K562 (cell line): ENCODE data around the gene AHR. TPM values are rescaled to one million over a fixed set of nuclear protein-coding genes. Genes with fewer than 3 reads are reported as not detected.

Source experiments
- ATAC-seq: fragments of 200-7000 bp; cut with Tn5 transposase; 3 replicates; pipeline ENCODE4 v1.9.1; 2020; ENCODE audit warnings: moderate library complexity
- Bru-seq: library from RNA; stranded (reverse); fragments of 400-500 nt; gene quantifications from one replicate; lab custom pipeline; 2021; lab: Mats Ljungman, UMichigan
- BruChase-seq, 2 experiments: library from RNA; stranded (reverse); fragments of 400-500 nt; gene quantifications; one replicate each; lab custom pipeline; 2021; lab: Mats Ljungman, UMichigan
- BruUV-seq: library from RNA; stranded (reverse); fragments of 400-500 nt; replicated peaks from 2 replicates; lab custom pipeline; 2021; lab: Mats Ljungman, UMichigan
- CTCF ChIA-PET: fragments of 300-600 bp; formaldehyde crosslinking; extraction: SDS; loops from one replicate; lab custom pipeline; 2021; ENCODE audit warnings: low intra/inter-chr PET ratio; lab: Yijun Ruan, JAX
- POLR2A ChIA-PET: fragments of 300-600, 350-650 bp; sonication (Branson Sonifier 250); formaldehyde crosslinking; extraction: SDS; loops from one replicate; lab custom pipeline; 2021; ENCODE audit warnings: antibody characterized with exemption, inconsistent platforms; lab: Yijun Ruan, JAX
- DNase-seq, 4 experiments: peaks; one replicate each; pipeline versions ENCODE4 v3.0.0 to v3.0.0-alpha.2; 2011 to 2018; ENCODE audit warnings: low spot score in 3 of 4, mixed read lengths in 3 of 4; ENCODE audit errors: extremely low read depth in 1 of 4
- FAIRE-seq: peaks from 2 replicates; lab custom pipeline; 2011; peaks lifted over from hg19 to GRCh38; lab: Jason Lieb, UNC
- H2AFZ ChIP-seq: 2 replicates; pipeline ENCODE4 v1.6.0; 2011; ENCODE audit warnings: low read depth, low read length, control low read depth, inconsistent platforms
- H3K27ac ChIP-seq: fragments of 200-600 bp; 3 replicates; pipeline ENCODE4 v1.8.0; 2011; ENCODE audit warnings: low read depth, mild to moderate bottlenecking, control low read depth, inconsistent platforms, low read length, moderate library complexity, mixed read lengths; ENCODE audit errors: extremely low read depth
- H3K27me3 ChIP-seq, 2 experiments: fragments of 300-600 bp in 1 of 2; 2 replicates in 1 of 2; 3 replicates in 1 of 2; pipeline versions ENCODE4 v1.6.0 to v1.8.0; 2011; ENCODE audit warnings: inconsistent platforms in 2 of 2, low read length in 2 of 2, mild to moderate bottlenecking in 1 of 2, mixed read lengths in 1 of 2, moderate library complexity in 1 of 2; ENCODE audit not compliant: control insufficient read depth in 2 of 2, insufficient read depth in 2 of 2
- H3K36me3 ChIP-seq: fragments of 300-600 bp; 3 replicates; pipeline ENCODE4 v1.8.0; 2011; ENCODE audit warnings: mild to moderate bottlenecking, low read length, inconsistent platforms; ENCODE audit not compliant: control insufficient read depth, insufficient read depth
- H3K4me1 ChIP-seq, 2 experiments: fragments of 200-600 bp in 1 of 2; replicated peaks in 1 of 2; 2 replicates in 1 of 2; 3 replicates in 1 of 2; pipeline versions ENCODE4 v1.5.1 to v1.8.0; 2011; ENCODE audit warnings: inconsistent platforms in 2 of 2, low read length in 2 of 2, mild to moderate bottlenecking in 1 of 2, mixed read lengths in 1 of 2, moderate library complexity in 1 of 2; ENCODE audit not compliant: control insufficient read depth in 2 of 2, insufficient read depth in 2 of 2
- H3K4me2 ChIP-seq: 2 replicates; pipeline ENCODE4 v1.6.1; 2011; ENCODE audit warnings: low read length, control low read depth, inconsistent platforms, mixed read lengths; ENCODE audit not compliant: insufficient read depth
- H3K4me3 ChIP-seq: fragments of 200-600 bp; sonication (generic), shearing (Covaris generic); 2 replicates; pipeline ENCODE4 v1.5.1; 2016; ENCODE audit warnings: control low read depth, inconsistent platforms
- H3K79me2 ChIP-seq: fragments of 200-600 bp; 3 replicates; pipeline ENCODE4 v1.8.0; 2011; ENCODE audit warnings: low read length, inconsistent platforms; ENCODE audit not compliant: control insufficient read depth, insufficient read depth
- H3K9ac ChIP-seq, 2 experiments: 2 replicates each; pipeline versions ENCODE4 v1.6.0 to v1.6.1; 2011; ENCODE audit warnings: low read depth in 2 of 2, low read length in 2 of 2, control low read depth in 1 of 2, inconsistent platforms in 1 of 2, mild to moderate bottlenecking in 1 of 2, mixed read lengths in 1 of 2; ENCODE audit not compliant: insufficient read depth in 1 of 2
- H3K9me1 ChIP-seq: one replicate; pipeline ENCODE4 v1.6.0; 2011; ENCODE audit warnings: inconsistent platforms, mild to moderate bottlenecking, low read length, moderate library complexity; ENCODE audit not compliant: control insufficient read depth, insufficient read depth
- H3K9me3 ChIP-seq: replicated peaks from 2 replicates; pipeline ENCODE4 v1.5.1; 2011; ENCODE audit warnings: low read depth, low read length, inconsistent platforms; ENCODE audit not compliant: control insufficient read depth, insufficient read depth
- H4K20me1 ChIP-seq: replicated peaks from 2 replicates; pipeline ENCODE4 v1.6.1; 2011; ENCODE audit warnings: low read length, inconsistent platforms, mixed read lengths; ENCODE audit not compliant: control insufficient read depth, insufficient read depth
- HMG20B ChIP-seq: fragments of 250-450 bp; sonication (Bioruptor Pico); IDR thresholded peaks from 2 replicates; pipeline ENCODE4 v1.5.0; 2021; ENCODE audit warnings: mild to moderate bottlenecking
- ILF3 ChIP-seq: fragments of 450-650 bp; IDR thresholded peaks from 2 replicates; pipeline ENCODE4 v1.6.1; 2018; ENCODE audit warnings: antibody characterized with exemption, mild to moderate bottlenecking, moderate library complexity, borderline replicate concordance
- MYBL2 ChIP-seq, 2 experiments: fragments of 450-650 bp in 1 of 2; sonication (generic) in 1 of 2; formaldehyde crosslinking in 1 of 2; IDR thresholded peaks; 2 replicates each; pipeline versions ENCODE4 v1.6.1 to v1.8.1; 2017 to 2022; ENCODE audit warnings: borderline replicate concordance in 1 of 2, inconsistent platforms in 1 of 2, low read depth in 1 of 2, mild to moderate bottlenecking in 1 of 2, missing genetic modification reagents in 1 of 2, moderate library complexity in 1 of 2
- NEUROD1 ChIP-seq: fragments of 150-350 bp; IDR thresholded peaks from 2 replicates; pipeline ENCODE4 v1.6.1; 2014; ENCODE audit warnings: borderline replicate concordance, low read length, low read depth; ENCODE audit not compliant: partially characterized antibody
- YY1 ChIP-seq, 3 experiments: IDR thresholded peaks; 2 replicates each; pipeline ENCODE4 v1.6.1; 2011; ENCODE audit warnings: low read length in 2 of 3, mild to moderate bottlenecking in 2 of 3, moderate library complexity in 2 of 3, borderline replicate concordance in 1 of 3, control low read depth in 1 of 3, low read depth in 1 of 3; ENCODE audit not compliant: insufficient read depth in 3 of 3, insufficient replicate concordance in 2 of 3, control insufficient read depth in 1 of 3, insufficient read length in 1 of 3; ENCODE audit errors: extremely low read depth in 1 of 3
- ZNF239 ChIP-seq: fragments of 250-450 bp; sonication (Bioruptor Pico); IDR thresholded peaks from 2 replicates; pipeline ENCODE4 v1.4.0; 2020; ENCODE audit warnings: mild to moderate bottlenecking
- ZNF707 ChIP-seq: fragments of 250-450 bp; sonication (Bioruptor Pico); conservative IDR thresholded peaks from 2 replicates; pipeline ENCODE4 v1.8.0; 2022; ENCODE audit warnings: inconsistent platforms, mild to moderate bottlenecking, moderate library complexity
- WGBS: fragments of 100-300 bp; shearing (Covaris generic); methylation state at CpG from one replicate; pipeline ENCODE4 v1.1.6; 2016; ENCODE audit warnings: low coverage, mixed read lengths; ENCODE audit not compliant: insufficient coverage; ENCODE audit errors: missing lambda C conversion rate; 5-methylcytosine and 5-hydroxymethylcytosine counted together
- in situ Hi-C: fragments of 300-500 bp; cut with MboI; formaldehyde crosslinking; loops from 4 replicates; pipeline ENCODE4 v1.15.0; 2018; ENCODE audit warnings: inconsistent platforms, mixed read lengths
- intact Hi-C: fragments of 100-400 bp; cut with micrococcal nuclease; formaldehyde crosslinking; loops from 2 replicates; pipeline ENCODE4 v1.14.2; 2022
- long read RNA-seq, 3 experiments: library from polyadenylated mRNA in 2 of 3; library from RNA in 1 of 3; unstranded in 2 of 3; stranded (forward) in 1 of 3; transcript quantifications; one replicate each; pipeline ENCODE4 v2.0.0, GENCODE V29; 2019 to 2022
- polyA minus RNA-seq, 3 experiments: library from RNA; depleted of rRNA, polyadenylated mRNA; stranded (reverse); fragments of >200 nt; gene quantifications; 2 replicates each; pipeline ENCODE4 v1.2.3, GENCODE V29; 2011
- polyA plus RNA-seq, 8 experiments: library from polyadenylated mRNA; depleted of rRNA in 4 of 8; stranded (reverse) in 5 of 8; unstranded in 3 of 8; fragments of >200 nt; fragmentation: Nextera tagmentation in 2 of 8; fragmentation: Illumina TruSeq in 1 of 8; extraction: Ambion mirVana in 2 of 8; extraction: Trizol in 1 of 8; gene quantifications; 2 replicates each; pipeline versions ENCODE4 v1.2.1 to v1.2.3, GENCODE V29; 2011 to 2014; ENCODE audit warnings: inconsistent platforms in 1 of 8, missing spikeins in 1 of 8
- total RNA-seq, 7 experiments: library from RNA; depleted of rRNA in 6 of 7; stranded (reverse); fragments of >200 nt in 6 of 7; fragmentation: Illumina TruSeq in 2 of 7; extraction: Trizol in 2 of 7; gene quantifications; 2 replicates each; pipeline versions ENCODE4 v1.2.1 to v1.2.3, GENCODE V29; 2011 to 2021; ENCODE audit warnings: low replicate concordance in 1 of 7
- TF ChIP-seq, protein P1 (sequence below): fragments of 450-650 bp; IDR thresholded peaks from 2 replicates; pipeline ENCODE4 v1.6.1; 2016; ENCODE audit warnings: antibody characterized with exemption

Gene AHR
- not detected in 2 replicates for total RNA-seq (2011; cell fraction: chromatin; rRNA removed; ENCODE audit: low replicate concordance)
- total RNA-seq (2011; cell fraction: nucleolus; rRNA removed) = not detected in 2 replicates
- not detected in 2 replicates for total RNA-seq (2011; cell fraction: nucleoplasm; rRNA removed)
- total RNA-seq (2014; rRNA removed) (under 0.01 TPM in 1 of 2 replicates, not detected in the other), total RNA-seq (2014; rRNA removed; fragmentation: Illumina TruSeq; extraction: Trizol) (not detected in 2 replicates), total RNA-seq (2015; rRNA removed; fragmentation: Illumina TruSeq; extraction: Trizol) (not detected in 2 replicates), total RNA-seq (2021) (0.16 and 0.25 TPM in 2 replicates), polyA plus RNA-seq (2011; rRNA removed) (not detected in 2 replicates), polyA plus RNA-seq (2014; fragmentation: Illumina TruSeq; extraction: Trizol) (not detected in 2 replicates), polyA plus RNA-seq (2014; fragmentation: Nextera tagmentation; extraction: Ambion mirVana) (not detected), polyA plus RNA-seq (2014; rRNA removed) (not detected in 2 replicates), polyA minus RNA-seq (2011; rRNA and poly(A)+ RNA removed) (not detected in 2 replicates), Bru-seq, nascent RNA (percentile 7 among the genes with signal in this experiment), BruChase-seq, experiment 1, labeled RNA remaining after a 2-hour chase (percentile 3 among the genes with signal in this experiment), BruChase-seq, experiment 2, labeled RNA remaining after a 6-hour chase (percentile 8 among the genes with signal in this experiment)
- not detected in 2 replicates for polyA plus RNA-seq (2011; cell fraction: cytosol; rRNA removed)
- polyA plus RNA-seq (2011; cell fraction: nucleus; rRNA removed) = not detected in 2 replicates
- polyA plus RNA-seq (2012) = 0.01 TPM in 1 of 2 replicates, not detected in the other
- not detected in 2 replicates for polyA minus RNA-seq (2011; cell fraction: cytosol; rRNA and poly(A)+ RNA removed)
- 0.13 TPM in 1 of 2 replicates, not detected in the other for polyA minus RNA-seq (2011; cell fraction: nucleus; rRNA and poly(A)+ RNA removed)
- long read RNA-seq, experiment 1 = 0 reads
- long read RNA-seq, experiment 2 = 0 reads
- long read RNA-seq, experiment 3 = 0 reads

DNA sequence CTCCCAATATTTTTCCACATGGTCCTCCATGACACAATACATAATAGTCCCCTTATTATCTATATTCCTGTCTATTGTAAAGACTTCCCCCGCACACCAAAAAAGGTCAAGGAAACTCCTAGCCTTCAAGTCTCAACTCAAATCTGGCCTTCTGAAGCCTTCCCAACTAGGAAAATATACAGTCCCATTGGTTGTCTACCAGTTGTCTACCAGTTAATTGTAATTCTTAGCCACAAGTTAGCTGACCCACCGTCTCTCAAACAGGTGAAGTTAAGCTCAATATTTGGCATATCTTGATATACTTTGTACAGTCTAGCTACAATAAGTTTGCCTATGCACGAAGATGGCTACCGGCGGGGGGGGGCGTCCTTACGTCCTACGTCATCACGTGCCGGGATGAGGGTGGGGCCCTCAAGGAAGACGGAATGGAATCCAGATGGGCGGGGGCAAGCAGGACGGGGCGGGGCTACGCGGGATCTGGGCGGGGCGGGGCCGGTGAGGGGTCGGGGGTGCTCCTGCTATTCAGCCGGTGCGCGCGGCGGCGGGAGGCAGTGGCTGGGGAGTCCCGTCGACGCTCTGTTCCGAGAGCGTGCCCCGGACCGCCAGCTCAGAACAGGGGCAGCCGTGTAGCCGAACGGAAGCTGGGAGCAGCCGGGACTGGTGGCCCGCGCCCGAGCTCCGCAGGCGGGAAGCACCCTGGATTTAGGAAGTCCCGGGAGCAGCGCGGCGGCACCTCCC is at the start of gene AHR:
TSS of gene AHR (plus strand) at position 551 of the 738 bp plus-strand sequence. CDS start 613 bp downstream, outside the sequence.
- no TSS peak for BruUV-seq
- FAIRE-seq = no peak
- no peaks in the 10 kb centered on the region for H3K36me3 ChIP-seq
- no peak within 1 kb of the TSS for H3K4me3 ChIP-seq
- intact Hi-C loops = no loop called here
- H3K9me3 ChIP-seq = no peaks in the 10 kb centered on the region
- no peaks in the 10 kb centered on the region for H3K27me3 ChIP-seq
- peak in 1 of 3 experiments; percentile 9 for TF ChIP-seq YY1 (IDR thresholded peaks at IDR 0.05; ENCODE audit: borderline replicate concordance in 1 of 3, control insufficient read depth in 1 of 3, extremely low read depth in 1 of 3, insufficient read depth in 3 of 3, insufficient read length in 1 of 3, insufficient replicate concordance in 2 of 3, low read depth in 1 of 3, low read length in 2 of 3)
- TF ChIP-seq HMG20B = no peak
- TF ChIP-seq NEUROD1 = no peak
- TF ChIP-seq ZNF707 (CRISPR knock-in tag) = no peak
- TF ChIP-seq, protein P1, sequence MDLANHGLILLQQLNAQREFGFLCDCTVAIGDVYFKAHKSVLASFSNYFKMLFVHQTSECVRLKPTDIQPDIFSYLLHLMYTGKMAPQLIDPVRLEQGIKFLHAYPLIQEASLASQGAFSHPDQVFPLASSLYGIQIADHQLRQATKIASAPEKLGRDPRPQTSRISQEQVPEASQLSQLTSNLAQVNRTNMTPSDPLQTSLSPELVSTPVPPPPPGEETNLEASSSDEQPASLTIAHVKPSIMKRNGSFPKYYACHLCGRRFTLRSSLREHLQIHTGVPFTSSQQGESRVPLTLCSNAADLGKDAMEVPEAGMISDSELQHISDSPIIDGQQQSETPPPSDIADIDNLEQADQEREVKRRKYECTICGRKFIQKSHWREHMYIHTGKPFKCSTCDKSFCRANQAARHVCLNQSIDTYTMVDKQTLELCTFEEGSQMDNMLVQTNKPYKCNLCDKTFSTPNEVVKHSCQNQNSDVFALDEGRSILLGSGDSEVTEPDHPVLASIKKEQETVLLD = no peak
- TF ChIP-seq ILF3 = no peak
- no peak for TF ChIP-seq MYBL2 (IDR thresholded peaks at IDR 0.05; ENCODE audit: low read depth)
- TF ChIP-seq MYBL2 (CRISPR knock-in tag; IDR thresholded peaks at IDR 0.05; ENCODE audit: borderline replicate concordance) = no peak
- TF ChIP-seq ZNF239 = no peak
- TF ChIP-seq, all 486 proteins: peak for 1
- Histone ChIP-seq H3K79me2 (no peaks in the 10 kb centered on the region), H3K27ac (no peak within 1 kb of the TSS), H3K4me1 (no peaks in the 10 kb centered on the region), H3K9me1 (no peaks in the 10 kb centered on the region), H3K4me2 (no peak within 1 kb of the TSS), H4K20me1 (no peaks in the 10 kb centered on the region), H3K9ac (no peak within 1 kb of the TSS), H2AFZ (no peak within 1 kb of the TSS)
- DNase-seq = peak in 2 of 4 experiments; percentile 6 to 7
- ChIA-PET POLR2A (interaction anchor here (0.5 kb wide), 1 partner anchor 150 kb away, joined by 3 read pairs; no protein-coding TSS in a partner anchor), CTCF (no interaction called here)
- in situ Hi-C loops = no loop called here
- 43% methylated on average over 10 of the region's 46 CpGs for WGBS
- no peak for ATAC-seq
